ENCODE measurements around the gene SSB. TPM values are rescaled to one million over a fixed set of nuclear protein-coding genes. Genes with fewer than 3 reads are reported as not detected.
"Not testable (repeated sequence)": the region's sequence is repeated elsewhere in the genome, so short reads cannot be mapped to it uniquely, and the experiment has no call there.

Gene SSB
- total RNA-seq, 1 experiment from 2014 or later: 145 TPM

DNA sequence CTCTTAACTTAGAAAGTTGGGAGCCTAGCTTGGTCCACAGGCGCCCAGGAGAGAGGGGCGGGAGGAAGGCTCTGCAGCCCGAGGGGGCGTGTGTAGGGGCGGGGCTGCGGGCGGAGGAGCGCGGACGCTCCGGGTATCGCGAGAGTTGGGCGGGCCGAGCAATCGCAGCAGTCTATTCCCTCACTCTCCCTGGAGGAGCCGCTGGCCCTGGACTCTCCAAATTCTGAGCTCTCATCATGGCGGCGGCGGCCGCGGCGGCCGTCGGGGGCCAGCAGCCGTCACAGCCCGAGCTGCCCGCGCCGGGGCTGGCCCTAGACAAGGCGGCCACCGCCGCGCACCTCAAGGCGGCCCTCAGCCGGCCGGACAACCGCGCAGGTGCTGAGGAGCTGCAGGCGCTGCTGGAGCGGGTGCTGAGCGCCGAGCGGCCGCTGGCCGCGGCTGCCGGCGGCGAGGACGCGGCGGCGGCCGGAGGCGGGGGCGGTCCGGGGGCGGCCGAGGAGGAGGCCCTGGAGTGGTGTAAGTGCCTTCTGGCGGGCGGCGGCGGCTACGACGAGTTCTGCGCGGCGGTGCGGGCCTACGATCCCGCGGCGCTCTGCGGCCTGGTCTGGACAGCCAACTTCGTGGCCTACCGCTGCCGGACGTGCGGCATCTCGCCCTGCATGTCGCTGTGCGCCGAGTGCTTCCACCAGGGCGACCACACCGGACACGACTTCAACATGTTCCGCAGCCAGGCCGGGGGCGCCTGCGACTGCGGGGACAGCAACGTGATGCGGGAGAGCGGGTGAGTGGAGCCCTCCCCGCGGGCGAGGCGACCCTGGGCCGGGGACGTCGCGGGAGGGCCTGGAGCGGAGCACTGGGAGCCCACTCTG lies 28.8 kb downstream of the SSB start, which contains the start of gene UBR3:
Gene UBR3, plus strand, starts transcription at position 183 of the 869 bp plus-strand sequence. Its CDS starts 54 bp downstream, at position 237.
- Histone ChIP-seq H3K9me3 (replicated peaks) (0 out of 2 replicates have a peak, but pooled peaks cover 4% of the 10 kb centered on the region), H3K27me3 (replicated peaks) (no peaks in the 10 kb centered on the region), H3K27ac (peak within 1 kb of the TSS; percentile 61), H3K4me1 (replicated peaks) (peaks cover 23% of the 10 kb centered on the region), H3K36me3 (peaks cover 21% of the 10 kb centered on the region), H3K4me3 (peak within 1 kb of the TSS; percentile 99)
- DNase-seq (ENCODE audit: low read depth in 1 of 2, low spot score in 2 of 2): peak; percentile 76 to 93

DNA sequence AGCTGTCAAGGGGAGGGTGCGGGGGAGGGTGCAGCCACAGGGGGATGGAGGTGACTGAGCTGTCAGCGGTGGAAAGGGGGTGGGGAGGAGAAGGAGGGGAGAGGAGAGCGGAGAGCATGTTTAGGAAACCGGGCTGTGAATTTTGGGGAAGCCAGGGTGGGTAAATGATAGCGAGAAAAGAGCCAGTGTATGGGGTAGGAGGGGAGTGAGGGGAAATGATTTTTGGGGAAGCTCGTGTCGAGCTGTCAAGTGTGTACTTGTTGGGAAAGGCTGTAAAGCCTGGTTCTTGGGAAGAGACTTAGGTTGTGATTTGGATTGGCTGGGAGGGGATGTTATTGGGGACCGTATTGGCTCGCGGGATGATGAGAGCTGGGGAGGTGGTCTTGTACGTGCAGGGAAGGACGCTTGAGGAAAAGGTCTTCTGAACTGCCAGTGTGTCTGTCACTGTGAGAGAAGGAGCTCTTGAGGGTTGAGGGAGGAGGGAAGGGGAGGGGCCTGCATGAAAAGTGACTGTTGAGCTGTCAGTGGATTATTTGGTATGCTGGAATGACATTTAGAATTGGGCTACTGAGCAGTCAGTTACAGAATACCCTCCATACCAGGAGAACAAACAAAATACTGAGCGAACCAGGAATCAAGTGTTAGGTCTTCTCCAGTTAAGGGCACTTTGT lies 29.6 kb downstream of the SSB start:
- H3K4me3 ChIP-seq: peak overlapping the region; percentile 99
- peaks cover 23% of the 10 kb centered on the region for H3K4me1 ChIP-seq (replicated peaks)
- H3K36me3 ChIP-seq: peaks cover 21% of the 10 kb centered on the region
- peak overlapping the region; percentile 61; the same call in 1 of the 2 replicates for H3K27ac ChIP-seq
- no peaks in the 10 kb centered on the region for H3K27me3 ChIP-seq (replicated peaks)
- DNase-seq (ENCODE audit: low read depth in 1 of 2, low spot score in 2 of 2): peak; percentile 55 to 59
- H3K9me3 ChIP-seq (replicated peaks): 0 out of 2 replicates have a peak, but pooled peaks cover 4% of the 10 kb centered on the region

- Histone ChIP-seq H3K36me3 (peaks cover 22% of the 10 kb centered on the region), H3K27ac (no peak overlapping the region), H3K27me3 (replicated peaks) (no peaks in the 10 kb centered on the region), H3K4me1 (replicated peaks) (no peaks in the 10 kb centered on the region), H3K4me3 (no peak overlapping the region), H3K9me3 (replicated peaks) (no peaks in the 10 kb centered on the region)
- no peak for DNase-seq (ENCODE audit: low read depth in 1 of 2, low spot score in 2 of 2)
Observed at GRCh38 chr2:169834401-169834800, 35.7 kb downstream of the SSB start.

- Histone ChIP-seq H3K27ac (no peak overlapping the region), H3K9me3 (replicated peaks) (no peaks in the 10 kb centered on the region), H3K27me3 (replicated peaks) (no peaks in the 10 kb centered on the region), H3K36me3 (peaks cover 19% of the 10 kb centered on the region), H3K4me3 (no peak overlapping the region), H3K4me1 (replicated peaks) (no peaks in the 10 kb centered on the region)
- DNase-seq (ENCODE audit: low read depth in 1 of 2, low spot score in 2 of 2): no peak
Observed at GRCh38 chr2:169838743-169839489, 40.2 kb downstream of the SSB start.

- H3K4me3 ChIP-seq: no peak overlapping the region
- H3K9me3 ChIP-seq (replicated peaks): no peaks in the 10 kb centered on the region
- peaks cover 19% of the 10 kb centered on the region for H3K36me3 ChIP-seq
- no peak for DNase-seq (ENCODE audit: low read depth in 1 of 2, low spot score in 2 of 2)
- H3K4me1 ChIP-seq (replicated peaks): no peaks in the 10 kb centered on the region
- no peak overlapping the region for H3K27ac ChIP-seq
- H3K27me3 ChIP-seq (replicated peaks): no peaks in the 10 kb centered on the region
Observed at GRCh38 chr2:169839954-169840746, 41.5 kb downstream of the SSB start.

DNA sequence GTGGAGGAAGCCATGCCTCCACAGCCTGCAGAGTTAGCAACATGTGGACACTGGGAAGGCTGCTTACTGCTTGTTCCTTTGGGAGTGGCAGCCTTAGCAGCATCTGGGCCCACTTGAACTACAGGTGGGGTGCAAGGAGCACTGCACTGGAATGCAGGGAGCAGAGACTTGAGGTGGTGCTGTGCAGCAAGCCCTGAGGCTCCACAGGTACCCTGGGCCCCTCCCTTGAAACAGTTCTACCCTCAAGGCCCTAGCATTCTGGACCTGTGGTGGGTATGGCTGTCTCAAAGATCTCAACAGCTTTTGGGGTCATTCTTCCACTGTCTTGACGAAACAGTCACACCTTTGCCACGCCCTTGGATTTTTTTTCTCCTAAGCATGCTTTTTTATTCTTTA lies 42.1 kb downstream of the SSB start:
- Histone ChIP-seq H3K4me3 (no peak overlapping the region), H3K36me3 (peaks cover 19% of the 10 kb centered on the region), H3K27ac (no peak overlapping the region), H3K4me1 (replicated peaks) (no peaks in the 10 kb centered on the region), H3K9me3 (replicated peaks) (no peaks in the 10 kb centered on the region), H3K27me3 (replicated peaks) (no peaks in the 10 kb centered on the region)
- no peak for DNase-seq (ENCODE audit: low read depth in 1 of 2, low spot score in 2 of 2)

DNA sequence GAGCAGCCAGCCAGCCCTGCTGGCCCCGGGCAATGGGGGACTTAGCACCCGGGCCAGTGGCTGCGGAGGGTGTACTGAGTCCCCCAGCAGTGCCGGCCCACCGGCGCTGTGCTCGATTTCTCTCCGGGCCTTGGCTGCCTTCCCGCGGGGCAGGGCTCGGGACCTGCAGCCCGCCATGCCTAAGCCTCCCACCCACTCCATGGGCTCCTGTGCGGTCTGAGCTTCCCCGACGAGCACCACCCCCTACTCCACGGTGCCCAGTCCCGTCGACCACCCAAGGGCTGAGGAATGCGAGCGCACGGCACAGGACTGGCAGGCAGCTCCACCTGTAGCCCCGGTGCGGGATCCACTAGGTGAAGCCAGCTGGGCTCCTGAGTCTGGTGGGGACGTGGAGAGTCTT lies 43.0 kb downstream of the SSB start:
- DNase-seq (ENCODE audit: low read depth in 1 of 2, low spot score in 2 of 2); H3K27me3 ChIP-seq (replicated peaks); H3K27ac ChIP-seq; H3K9me3 ChIP-seq (replicated peaks); H3K4me1 ChIP-seq (replicated peaks); H3K4me3 ChIP-seq: not testable (repeated sequence)
- H3K36me3 ChIP-seq: peaks cover 19% of the 10 kb centered on the region

DNA sequence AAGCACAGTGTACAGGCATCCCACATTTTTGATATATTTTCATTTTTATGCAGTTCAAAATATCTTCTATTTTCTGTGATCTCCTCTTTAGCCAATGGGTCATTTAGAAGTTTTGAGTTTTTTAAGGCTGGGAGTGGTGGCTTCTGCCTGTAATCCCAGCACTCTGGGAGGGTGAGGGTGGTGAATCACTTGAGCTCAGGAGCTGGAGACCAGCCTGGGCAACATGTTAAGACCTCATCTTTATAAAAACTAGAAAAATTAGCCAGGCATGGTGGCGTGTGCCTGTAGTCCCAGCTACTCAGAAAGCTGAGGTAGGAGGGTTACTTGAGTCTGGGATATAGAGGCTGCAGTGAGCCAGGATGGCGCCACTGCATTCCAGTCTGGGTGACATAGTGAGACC lies 46.3 kb downstream of the SSB start:
- H3K9me3 ChIP-seq (replicated peaks): no peaks in the 10 kb centered on the region
- no peak overlapping the region for H3K27ac ChIP-seq
- no peaks in the 10 kb centered on the region for H3K27me3 ChIP-seq (replicated peaks)
- peaks cover 10% of the 10 kb centered on the region for H3K36me3 ChIP-seq
- no peak for DNase-seq (ENCODE audit: low read depth in 1 of 2, low spot score in 2 of 2)
- no peak overlapping the region for H3K4me3 ChIP-seq
- no peaks in the 10 kb centered on the region for H3K4me1 ChIP-seq (replicated peaks)

GRCh38 chr2:169848959-169849693 lies 50.5 kb downstream of the SSB start:
- not testable (repeated sequence) for H3K27ac ChIP-seq; H3K9me3 ChIP-seq (replicated peaks); H3K4me3 ChIP-seq; DNase-seq (ENCODE audit: low read depth in 1 of 2, low spot score in 2 of 2); H3K4me1 ChIP-seq (replicated peaks); H3K27me3 ChIP-seq (replicated peaks)
- H3K36me3 ChIP-seq: peaks cover 11% of the 10 kb centered on the region

DNA sequence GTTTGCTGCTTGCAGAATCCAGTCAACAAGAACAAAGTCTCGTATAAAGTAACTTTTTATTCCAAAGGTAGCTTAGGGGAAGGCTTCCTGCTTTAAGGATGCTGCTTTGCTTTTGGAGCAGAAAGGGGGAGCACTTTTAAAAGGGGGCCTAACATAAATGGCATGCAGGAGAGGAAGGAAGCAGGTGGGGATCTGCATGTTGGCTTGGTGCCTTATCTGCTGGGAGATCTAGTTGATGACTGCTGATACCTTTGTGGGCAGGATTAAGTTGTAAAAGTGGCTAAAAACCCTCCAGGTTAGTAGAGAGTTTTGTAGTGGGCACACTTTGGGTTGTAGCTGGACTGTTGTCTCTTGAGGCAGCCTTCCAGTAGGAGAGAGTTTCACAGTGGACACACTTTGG lies 51.0 kb downstream of the SSB start:
- DNase-seq (ENCODE audit: low read depth in 1 of 2, low spot score in 2 of 2): no peak
- H3K9me3 ChIP-seq (replicated peaks): no peaks in the 10 kb centered on the region
- H3K4me3 ChIP-seq: no peak overlapping the region
- peaks cover 11% of the 10 kb centered on the region for H3K36me3 ChIP-seq
- H3K27ac ChIP-seq: no peak overlapping the region
- no peaks in the 10 kb centered on the region for H3K4me1 ChIP-seq (replicated peaks)
- H3K27me3 ChIP-seq (replicated peaks): no peaks in the 10 kb centered on the region

DNA sequence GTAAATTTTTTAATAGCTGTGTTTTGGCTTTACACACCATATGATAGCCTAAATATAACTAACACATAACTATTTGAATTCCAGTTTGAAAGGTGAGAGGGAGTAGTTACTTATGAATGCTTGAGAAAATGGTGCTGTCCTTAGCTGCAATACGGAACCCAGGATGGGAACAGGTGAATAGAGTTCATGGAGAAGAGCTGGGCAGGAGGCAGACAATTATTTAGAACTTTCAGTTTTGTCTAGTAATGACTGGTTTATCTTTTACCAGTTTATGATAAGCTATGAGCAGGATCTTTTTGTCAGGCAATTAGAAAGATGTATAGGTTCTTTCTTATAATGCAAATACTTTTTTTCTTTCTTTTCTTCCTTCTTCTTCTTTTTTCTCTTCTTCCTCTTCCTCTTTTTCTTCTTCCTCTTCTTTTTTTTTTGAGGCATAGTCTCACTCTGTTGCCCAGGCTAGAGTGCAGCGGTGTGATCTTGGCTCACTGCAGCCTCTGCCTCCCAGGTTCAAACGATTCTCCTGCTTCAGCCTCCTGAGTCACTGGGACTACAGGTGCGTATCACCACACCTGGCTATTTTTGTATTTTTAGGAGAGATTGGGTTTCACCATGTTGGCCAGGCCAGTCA lies 54.5 kb downstream of the SSB start:
- H3K27ac ChIP-seq: no peak overlapping the region
- no peaks in the 10 kb centered on the region for H3K4me1 ChIP-seq (replicated peaks)

More for the DNA sequence above, 54.5 kb downstream of the SSB start:
- Histone ChIP-seq H3K36me3 (peaks cover 11% of the 10 kb centered on the region), H3K9me3 (replicated peaks) (no peaks in the 10 kb centered on the region), H3K27me3 (replicated peaks) (no peaks in the 10 kb centered on the region), H3K4me3 (no peak overlapping the region)
- no peak for DNase-seq (ENCODE audit: low read depth in 1 of 2, low spot score in 2 of 2)
